Ishikawa (cell line): ENCODE measurements around the gene ZNF30.

Experiments used
- CEBPB ChIP-seq: IDR thresholded peaks from 2 replicates; pipeline ENCODE4 v1.6.1; 2012
- CREB1 ChIP-seq: IDR thresholded peaks from 2 replicates; pipeline ENCODE4 v1.6.1; 2012; ENCODE audit warnings: low read depth
- EGR1 ChIP-seq: IDR thresholded peaks from 2 replicates; pipeline ENCODE4 v1.6.1; 2012
- EP300 ChIP-seq: IDR thresholded peaks from 2 replicates; pipeline ENCODE4 v1.6.1; 2012; ENCODE audit warnings: borderline replicate concordance
- FOXM1 ChIP-seq: IDR thresholded peaks from 2 replicates; pipeline ENCODE4 v1.6.1; 2012; ENCODE audit warnings: low read depth, borderline replicate concordance
- MAX ChIP-seq: IDR thresholded peaks from 2 replicates; pipeline ENCODE4 v1.6.1; 2012
- NFIC ChIP-seq: IDR thresholded peaks from 2 replicates; pipeline ENCODE4 v1.6.1; 2012
- RAD21 ChIP-seq: IDR thresholded peaks from 2 replicates; pipeline ENCODE4 v1.6.1; 2012; ENCODE audit warnings: low read depth
- TAF1 ChIP-seq: IDR thresholded peaks from 2 replicates; pipeline ENCODE4 v1.6.1; 2012; ENCODE audit warnings: low read depth, mild to moderate bottlenecking
- TCF12 ChIP-seq: IDR thresholded peaks from 2 replicates; pipeline ENCODE4 v1.6.1; 2012; ENCODE audit warnings: low read depth
- TEAD4 ChIP-seq: IDR thresholded peaks from 2 replicates; pipeline ENCODE4 v1.6.1; 2012
- YY1 ChIP-seq: IDR thresholded peaks from 2 replicates; pipeline ENCODE4 v1.6.1; 2012; ENCODE audit warnings: low read depth
- ZBTB7A ChIP-seq: IDR thresholded peaks from 2 replicates; pipeline ENCODE4 v1.6.1; 2012; ENCODE audit warnings: low read depth
- TF ChIP-seq, protein P1 (sequence below): IDR thresholded peaks from 2 replicates; pipeline ENCODE4 v1.6.1; 2012
- TF ChIP-seq, protein P2 (sequence below): IDR thresholded peaks from 2 replicates; pipeline ENCODE4 v1.6.1; 2012; ENCODE audit warnings: low read depth, mild to moderate bottlenecking

Gene ZNF30

DNA sequence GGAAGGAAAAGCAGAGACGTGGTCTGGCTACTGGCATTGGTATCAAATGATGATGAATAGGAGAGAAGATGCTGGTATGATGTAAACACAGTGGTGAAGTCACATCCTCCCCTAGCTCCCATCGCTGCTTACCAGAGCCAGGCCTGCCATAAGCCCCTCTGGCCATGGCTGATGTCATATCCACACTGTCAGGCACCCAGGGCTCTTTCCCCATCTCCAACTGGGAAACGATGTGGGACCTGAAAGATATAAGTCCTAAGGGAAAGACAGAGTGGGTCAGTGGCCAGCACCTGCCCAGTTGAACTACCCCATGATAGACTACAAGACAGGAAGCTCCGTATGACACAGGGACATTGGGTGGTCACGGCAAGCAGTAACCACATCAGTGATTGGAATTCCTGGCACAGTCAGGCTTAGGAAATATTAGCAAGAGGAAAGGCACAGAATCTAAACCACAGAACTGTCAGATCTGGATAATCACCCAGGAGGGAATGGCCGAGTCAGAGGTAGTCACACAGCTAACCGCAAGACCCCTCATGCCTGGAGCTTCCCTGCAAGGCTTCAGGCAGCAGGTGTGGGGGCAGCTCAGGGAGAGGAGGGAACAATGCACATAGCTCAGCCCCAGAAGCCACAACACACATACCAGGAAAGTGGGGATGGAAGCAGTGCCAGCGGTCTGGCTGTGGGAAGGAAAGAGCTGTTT is 33.6 kb downstream of the ZNF30 start:
- TF ChIP-seq TEAD4 = no peak
- no peak for TF ChIP-seq EP300
- TF ChIP-seq, protein P1, sequence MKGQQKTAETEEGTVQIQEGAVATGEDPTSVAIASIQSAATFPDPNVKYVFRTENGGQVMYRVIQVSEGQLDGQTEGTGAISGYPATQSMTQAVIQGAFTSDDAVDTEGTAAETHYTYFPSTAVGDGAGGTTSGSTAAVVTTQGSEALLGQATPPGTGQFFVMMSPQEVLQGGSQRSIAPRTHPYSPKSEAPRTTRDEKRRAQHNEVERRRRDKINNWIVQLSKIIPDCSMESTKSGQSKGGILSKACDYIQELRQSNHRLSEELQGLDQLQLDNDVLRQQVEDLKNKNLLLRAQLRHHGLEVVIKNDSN = no peak
- no peak for TF ChIP-seq YY1
- no peak for TF ChIP-seq FOXM1
- TF ChIP-seq NFIC = no peak
- no peak for TF ChIP-seq MAX
- no peak for TF ChIP-seq EGR1
- TF ChIP-seq, protein P2, sequence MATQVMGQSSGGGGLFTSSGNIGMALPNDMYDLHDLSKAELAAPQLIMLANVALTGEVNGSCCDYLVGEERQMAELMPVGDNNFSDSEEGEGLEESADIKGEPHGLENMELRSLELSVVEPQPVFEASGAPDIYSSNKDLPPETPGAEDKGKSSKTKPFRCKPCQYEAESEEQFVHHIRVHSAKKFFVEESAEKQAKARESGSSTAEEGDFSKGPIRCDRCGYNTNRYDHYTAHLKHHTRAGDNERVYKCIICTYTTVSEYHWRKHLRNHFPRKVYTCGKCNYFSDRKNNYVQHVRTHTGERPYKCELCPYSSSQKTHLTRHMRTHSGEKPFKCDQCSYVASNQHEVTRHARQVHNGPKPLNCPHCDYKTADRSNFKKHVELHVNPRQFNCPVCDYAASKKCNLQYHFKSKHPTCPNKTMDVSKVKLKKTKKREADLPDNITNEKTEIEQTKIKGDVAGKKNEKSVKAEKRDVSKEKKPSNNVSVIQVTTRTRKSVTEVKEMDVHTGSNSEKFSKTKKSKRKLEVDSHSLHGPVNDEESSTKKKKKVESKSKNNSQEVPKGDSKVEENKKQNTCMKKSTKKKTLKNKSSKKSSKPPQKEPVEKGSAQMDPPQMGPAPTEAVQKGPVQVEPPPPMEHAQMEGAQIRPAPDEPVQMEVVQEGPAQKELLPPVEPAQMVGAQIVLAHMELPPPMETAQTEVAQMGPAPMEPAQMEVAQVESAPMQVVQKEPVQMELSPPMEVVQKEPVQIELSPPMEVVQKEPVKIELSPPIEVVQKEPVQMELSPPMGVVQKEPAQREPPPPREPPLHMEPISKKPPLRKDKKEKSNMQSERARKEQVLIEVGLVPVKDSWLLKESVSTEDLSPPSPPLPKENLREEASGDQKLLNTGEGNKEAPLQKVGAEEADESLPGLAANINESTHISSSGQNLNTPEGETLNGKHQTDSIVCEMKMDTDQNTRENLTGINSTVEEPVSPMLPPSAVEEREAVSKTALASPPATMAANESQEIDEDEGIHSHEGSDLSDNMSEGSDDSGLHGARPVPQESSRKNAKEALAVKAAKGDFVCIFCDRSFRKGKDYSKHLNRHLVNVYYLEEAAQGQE = no peak
- no peak for TF ChIP-seq CREB1
- no peak for TF ChIP-seq ZBTB7A
- no peak for TF ChIP-seq CEBPB
- TF ChIP-seq RAD21 = no peak
- no peak for TF ChIP-seq TCF12
- no peak for TF ChIP-seq TAF1

DNA sequence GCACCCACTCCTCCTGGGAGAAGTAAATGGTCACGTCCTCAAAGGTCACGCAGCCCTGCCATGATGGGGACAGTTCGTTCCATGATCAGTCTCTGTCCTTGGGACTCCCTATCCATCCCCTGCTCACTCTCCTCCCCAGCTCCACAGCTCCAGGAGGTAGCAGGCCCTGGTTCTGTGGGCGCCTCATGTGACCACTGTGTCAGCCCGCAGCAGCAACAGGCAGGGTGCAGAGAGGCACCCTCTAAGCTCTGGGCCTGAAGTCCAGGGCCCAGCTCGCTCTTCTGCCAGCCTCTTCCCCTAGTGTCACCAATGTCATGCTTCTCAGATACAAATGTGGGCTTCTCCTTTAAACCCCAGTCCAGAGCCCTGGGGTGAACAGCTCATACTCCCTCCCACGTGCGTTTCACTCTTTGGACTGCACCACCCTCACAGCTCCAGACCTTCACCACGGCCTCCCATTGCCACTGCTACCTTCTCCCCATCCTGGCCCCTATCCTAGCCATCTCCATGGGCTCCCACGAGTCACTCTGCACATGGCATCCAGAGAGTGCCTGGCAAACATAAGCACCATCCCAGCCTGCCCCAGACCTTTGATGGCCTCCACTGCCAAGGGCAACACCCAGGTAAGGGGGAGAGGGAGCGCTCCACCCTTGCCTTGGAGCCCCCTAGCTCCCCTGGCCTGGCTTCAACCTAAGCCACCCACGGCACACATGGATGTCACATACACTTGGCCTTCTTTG is 34.4 kb downstream of the ZNF30 start:
- no peak for TF ChIP-seq TAF1
- TF ChIP-seq, protein P2 = no peak

DNA sequence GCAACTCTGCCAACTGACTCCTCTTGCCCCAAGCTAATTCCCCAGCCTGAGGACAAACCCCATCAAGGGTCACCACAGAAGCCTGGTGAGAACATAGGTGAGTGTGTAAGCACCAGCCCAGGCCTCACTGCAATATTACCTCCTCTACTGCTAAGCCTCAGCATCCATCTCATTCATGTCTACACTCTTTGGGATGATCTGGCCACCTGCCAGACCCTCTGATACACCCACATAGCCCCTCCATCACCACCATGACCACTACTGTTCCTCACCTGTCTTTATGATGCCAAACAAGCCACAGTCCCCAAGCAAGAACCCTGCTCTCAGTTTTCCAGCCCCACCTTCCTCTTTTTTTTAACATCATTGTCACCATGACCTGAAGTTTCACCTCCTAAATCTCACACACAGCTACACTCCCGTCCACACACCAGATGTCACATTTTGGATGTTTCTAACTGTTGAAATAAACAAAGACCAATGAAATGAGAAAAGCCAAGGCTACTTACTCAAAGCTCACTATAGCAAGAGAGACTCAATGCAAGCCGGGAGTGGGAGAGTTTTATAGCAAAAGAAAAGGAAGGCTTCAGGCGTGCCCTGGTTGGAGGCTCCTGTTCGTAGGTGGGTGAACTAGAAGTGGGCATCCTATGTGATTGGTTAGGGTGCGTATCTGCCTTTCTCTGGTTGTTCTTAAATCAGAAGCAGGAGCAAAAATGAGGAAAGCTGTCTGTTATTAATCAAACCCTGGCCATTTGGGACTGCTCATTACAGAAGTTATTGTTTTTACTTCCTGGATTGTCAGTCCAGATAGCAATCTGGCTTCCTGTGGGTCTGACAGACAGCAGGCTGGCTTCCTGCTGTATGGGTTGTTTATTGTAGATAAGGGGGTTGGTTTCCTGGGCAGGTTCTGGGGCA is 35.3 kb downstream of the ZNF30 start:
- no peak for TF ChIP-seq TEAD4
- TF ChIP-seq YY1 = no peak
- TF ChIP-seq EP300 = no peak
- TF ChIP-seq TAF1 = no peak
- TF ChIP-seq RAD21 = no peak
- TF ChIP-seq TCF12 = no peak
- no peak for TF ChIP-seq ZBTB7A
- no peak for TF ChIP-seq CREB1
- TF ChIP-seq, protein P1 = no peak
- TF ChIP-seq, protein P2 = no peak
- TF ChIP-seq NFIC = no peak
- no peak for TF ChIP-seq EGR1
- no peak for TF ChIP-seq FOXM1
- TF ChIP-seq MAX = no peak
- TF ChIP-seq CEBPB = no peak
